Measurements from ENCODE around the gene SAMD1.

DNA sequence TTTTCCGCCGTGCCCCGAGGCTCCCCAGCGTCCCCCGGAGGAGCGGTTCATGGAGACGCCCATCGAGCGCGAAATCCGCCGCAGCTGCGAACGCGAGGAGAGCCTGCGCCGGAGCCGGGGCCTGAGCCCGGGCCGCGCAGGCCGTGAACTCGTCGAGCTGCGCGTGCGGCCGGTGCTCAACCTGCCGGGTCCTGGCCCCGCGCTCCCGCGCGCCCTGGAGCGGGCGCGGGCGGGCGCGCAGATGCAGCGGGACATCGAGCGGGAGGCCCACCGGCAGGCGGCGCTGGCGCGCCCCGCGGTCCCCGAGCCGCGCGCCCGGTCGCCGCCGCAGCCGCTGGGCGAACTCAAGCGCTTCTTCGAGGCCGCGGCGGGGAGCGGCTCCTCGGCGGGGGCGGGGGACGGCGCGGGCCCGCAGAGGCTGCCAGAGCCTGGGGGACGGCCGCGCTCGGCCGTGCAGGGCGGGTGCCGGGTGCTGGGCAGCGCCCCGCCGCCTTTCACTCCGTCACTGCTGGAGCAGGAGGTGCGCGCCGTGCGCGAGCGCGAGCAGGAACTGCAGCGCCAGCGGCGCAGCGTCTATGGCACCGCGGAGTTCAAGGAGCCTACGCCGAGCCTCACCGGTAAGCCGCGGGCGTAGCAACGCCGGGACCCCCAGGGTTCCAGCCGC is 17.2 kb downstream of the SAMD1 start:
- TF ChIP-seq, protein P1, sequence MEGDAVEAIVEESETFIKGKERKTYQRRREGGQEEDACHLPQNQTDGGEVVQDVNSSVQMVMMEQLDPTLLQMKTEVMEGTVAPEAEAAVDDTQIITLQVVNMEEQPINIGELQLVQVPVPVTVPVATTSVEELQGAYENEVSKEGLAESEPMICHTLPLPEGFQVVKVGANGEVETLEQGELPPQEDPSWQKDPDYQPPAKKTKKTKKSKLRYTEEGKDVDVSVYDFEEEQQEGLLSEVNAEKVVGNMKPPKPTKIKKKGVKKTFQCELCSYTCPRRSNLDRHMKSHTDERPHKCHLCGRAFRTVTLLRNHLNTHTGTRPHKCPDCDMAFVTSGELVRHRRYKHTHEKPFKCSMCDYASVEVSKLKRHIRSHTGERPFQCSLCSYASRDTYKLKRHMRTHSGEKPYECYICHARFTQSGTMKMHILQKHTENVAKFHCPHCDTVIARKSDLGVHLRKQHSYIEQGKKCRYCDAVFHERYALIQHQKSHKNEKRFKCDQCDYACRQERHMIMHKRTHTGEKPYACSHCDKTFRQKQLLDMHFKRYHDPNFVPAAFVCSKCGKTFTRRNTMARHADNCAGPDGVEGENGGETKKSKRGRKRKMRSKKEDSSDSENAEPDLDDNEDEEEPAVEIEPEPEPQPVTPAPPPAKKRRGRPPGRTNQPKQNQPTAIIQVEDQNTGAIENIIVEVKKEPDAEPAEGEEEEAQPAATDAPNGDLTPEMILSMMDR (IDR thresholded peaks at IDR 0.05), result peak; percentile 27 to 92 (median 52)
- no peak for TF ChIP-seq POLR2A (IDR thresholded peaks at IDR 0.05)
